Measurements from ENCODE around the gene CD99L2. TPM values are rescaled to one million over a fixed set of nuclear protein-coding genes. Genes with fewer than 3 reads are reported as not detected.

Gene CD99L2
- total and polyA plus RNA-seq, 2 donors (not counting 1 experiment from before 2014, with no cell fraction given), result 40.6 to 55.5 TPM

DNA sequence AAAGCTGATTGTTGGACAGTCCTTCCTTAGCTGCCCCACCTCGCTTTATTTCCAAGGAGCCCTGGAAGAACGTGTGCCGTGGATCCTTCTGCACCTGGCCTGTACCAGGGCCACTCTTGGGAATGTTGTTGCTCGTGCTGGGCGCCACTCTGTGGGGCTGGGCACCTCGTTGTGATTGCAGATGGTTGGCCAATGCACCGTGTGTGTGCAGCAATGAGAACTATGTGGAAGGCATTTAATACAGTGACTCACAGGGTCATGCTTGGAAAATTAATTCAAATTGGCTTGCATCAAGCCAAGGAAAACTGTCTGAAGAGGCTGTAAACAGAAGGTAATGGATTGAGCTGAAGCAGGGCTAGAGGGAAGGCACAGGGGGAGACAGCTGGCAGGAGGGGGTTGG lies 37.0 kb upstream of the CD99L2 start:
- peak; percentile 4 to 70 for DNase-seq (ENCODE audit: low read depth in 2 of 2)
- TF ChIP-seq CTCF (conservative IDR thresholded peaks at IDR 0.05 in 1 of 2, IDR thresholded peaks at IDR 0.05 in 1 of 2; ENCODE audit: low read depth in 1 of 2, low read length in 2 of 2) (no peak), EZH2 (IDR thresholded peaks at IDR 0.05; ENCODE audit: low read length, missing control alignments) (no peak)
- Histone ChIP-seq H3K9ac (ENCODE audit: insufficient read depth, low read length) (no peak overlapping the region), H4K20me1 (ENCODE audit: control insufficient read depth, extremely low read depth, insufficient read depth, low read length) (no peaks in the 10 kb centered on the region), H2AFZ (ENCODE audit: low read length) (no peak overlapping the region), H3K27me3 (ENCODE audit: control insufficient read depth, insufficient read depth, low read length) (no peaks in the 10 kb centered on the region), H3K36me3 (ENCODE audit: control insufficient read depth, insufficient read depth, low read length) (no peaks in the 10 kb centered on the region), H3K4me2 (ENCODE audit: extremely low read depth, insufficient read depth, low read length) (no peak overlapping the region), H3K79me2 (ENCODE audit: control insufficient read depth, insufficient read depth, low read length) (no peaks in the 10 kb centered on the region), H3K4me3 (replicated peaks in 1 of 4; ENCODE audit: control extremely low read depth in 1 of 4, insufficient read depth in 1 of 4, low read depth in 3 of 4, low read length in 4 of 4) (no peak overlapping the region), H3K27ac (ENCODE audit: insufficient read depth, low read length) (no peak overlapping the region), H3K4me1 (ENCODE audit: control insufficient read depth, extremely low read depth, insufficient read depth, low read length) (no peaks in the 10 kb centered on the region), H3K9me3 (ENCODE audit: control insufficient read depth, insufficient read depth, low read depth, low read length) (no peaks in the 10 kb centered on the region)

GRCh38 chrX:150934453-150934852 lies 36.0 kb upstream of the CD99L2 start:
- Histone ChIP-seq H3K4me3 (replicated peaks in 1 of 4; ENCODE audit: control extremely low read depth in 1 of 4, insufficient read depth in 1 of 4, low read depth in 3 of 4, low read length in 4 of 4) (no peak overlapping the region), H3K9ac (ENCODE audit: insufficient read depth, low read length) (no peak overlapping the region), H3K27ac (ENCODE audit: insufficient read depth, low read length) (no peak overlapping the region), H3K4me1 (ENCODE audit: control insufficient read depth, extremely low read depth, insufficient read depth, low read length) (no peaks in the 10 kb centered on the region), H3K36me3 (ENCODE audit: control insufficient read depth, insufficient read depth, low read length) (no peaks in the 10 kb centered on the region), H3K4me2 (ENCODE audit: extremely low read depth, insufficient read depth, low read length) (no peak overlapping the region), H2AFZ (ENCODE audit: low read length) (no peak overlapping the region), H4K20me1 (ENCODE audit: control insufficient read depth, extremely low read depth, insufficient read depth, low read length) (no peaks in the 10 kb centered on the region), H3K79me2 (ENCODE audit: control insufficient read depth, insufficient read depth, low read length) (no peaks in the 10 kb centered on the region), H3K9me3 (ENCODE audit: control insufficient read depth, insufficient read depth, low read depth, low read length) (no peaks in the 10 kb centered on the region), H3K27me3 (ENCODE audit: control insufficient read depth, insufficient read depth, low read length) (no peaks in the 10 kb centered on the region)
- TF ChIP-seq CTCF (conservative IDR thresholded peaks at IDR 0.05 in 1 of 2, IDR thresholded peaks at IDR 0.05 in 1 of 2; ENCODE audit: low read depth in 1 of 2, low read length in 2 of 2) (no peak), EZH2 (IDR thresholded peaks at IDR 0.05; ENCODE audit: low read length, missing control alignments) (no peak)
- peak; percentile 8 to 72 for DNase-seq (ENCODE audit: low read depth in 2 of 2)

- no peak overlapping the region for H3K9ac ChIP-seq (ENCODE audit: insufficient read depth, low read length)
- no peak overlapping the region for H3K4me3 ChIP-seq (replicated peaks in 1 of 4; ENCODE audit: control extremely low read depth in 1 of 4, insufficient read depth in 1 of 4, low read depth in 3 of 4, low read length in 4 of 4)
- no peaks in the 10 kb centered on the region for H3K27me3 ChIP-seq (ENCODE audit: control insufficient read depth, insufficient read depth, low read length)
- H3K36me3 ChIP-seq (ENCODE audit: control insufficient read depth, insufficient read depth, low read length), result no peaks in the 10 kb centered on the region
- H3K4me1 ChIP-seq (ENCODE audit: control insufficient read depth, extremely low read depth, insufficient read depth, low read length), result no peaks in the 10 kb centered on the region
- H3K79me2 ChIP-seq (ENCODE audit: control insufficient read depth, insufficient read depth, low read length), result no peaks in the 10 kb centered on the region
- H3K27ac ChIP-seq (ENCODE audit: insufficient read depth, low read length), result no peak overlapping the region
- no peak overlapping the region for H3K4me2 ChIP-seq (ENCODE audit: extremely low read depth, insufficient read depth, low read length)
- no peak overlapping the region for H2AFZ ChIP-seq (ENCODE audit: low read length)
- no peaks in the 10 kb centered on the region for H4K20me1 ChIP-seq (ENCODE audit: control insufficient read depth, extremely low read depth, insufficient read depth, low read length)
- no peaks in the 10 kb centered on the region for H3K9me3 ChIP-seq (ENCODE audit: control insufficient read depth, insufficient read depth, low read depth, low read length)
- peak; percentile 5 to 40 for DNase-seq (ENCODE audit: low read depth in 2 of 2)
- TF ChIP-seq EZH2 (IDR thresholded peaks at IDR 0.05; ENCODE audit: low read length, missing control alignments), result no peak
- no peak for TF ChIP-seq CTCF (conservative IDR thresholded peaks at IDR 0.05 in 1 of 2, IDR thresholded peaks at IDR 0.05 in 1 of 2; ENCODE audit: low read depth in 1 of 2, low read length in 2 of 2)
These were observed 35.5 kb upstream of the CD99L2 start for GRCh38 chrX:150933945-150934350.
